ENCODE data around the gene ELF1. TPM values are rescaled to one million over a fixed set of nuclear protein-coding genes. Genes with fewer than 3 reads are reported as not detected.
"Not testable (repeated sequence)": the region's sequence is repeated elsewhere in the genome, so short reads cannot be mapped to it uniquely, and the experiment has no call there.

Gene ELF1
- total and polyA plus RNA-seq, 2 experiments from 2014 or later: 39.4 to 91.1 TPM

- H3K9me2 ChIP-seq (replicated peaks; ENCODE audit: insufficient read depth): no peaks in the 10 kb centered on the region
- H3K4me1 ChIP-seq (ENCODE audit: insufficient read depth): peaks cover 30% of the 10 kb centered on the region
- H3K27ac ChIP-seq: no peak overlapping the region
- no peak overlapping the region for H3K4me2 ChIP-seq
- no peak for DNase-seq (ENCODE audit: low spot score)
- no peaks in the 10 kb centered on the region for H3K36me3 ChIP-seq (replicated peaks; ENCODE audit: insufficient read depth, low read depth)
- no peaks in the 10 kb centered on the region for H3K27me3 ChIP-seq
- H2AFZ ChIP-seq: no peak overlapping the region
- no peak for TF ChIP-seq CTCF (IDR thresholded peaks at IDR 0.05; ENCODE audit: poor library complexity)
- TF ChIP-seq EZH2phosphoT487 (IDR thresholded peaks at IDR 0.05; ENCODE audit: low read depth, severe bottlenecking, unreplicated experiment): no peak
- H3K4me3 ChIP-seq: no peak overlapping the region
- peaks cover 100% of the 10 kb centered on the region for H3K79me2 ChIP-seq
- H4K20me1 ChIP-seq (ENCODE audit: insufficient read depth, poor library complexity, severe bottlenecking): peaks cover 32% of the 10 kb centered on the region
- H3K9me3 ChIP-seq (ENCODE audit: low read depth): no peaks in the 10 kb centered on the region
These were observed 38.7 kb downstream of the ELF1 start for GRCh38 chr13:40980461-40980860.

GRCh38 chr13:40979232-40979631 is 39.9 kb downstream of the ELF1 start:
- Histone ChIP-seq H2AFZ (no peak overlapping the region), H3K9me3 (ENCODE audit: low read depth) (no peaks in the 10 kb centered on the region), H3K9me2 (replicated peaks; ENCODE audit: insufficient read depth) (no peaks in the 10 kb centered on the region), H4K20me1 (ENCODE audit: insufficient read depth, poor library complexity, severe bottlenecking) (peaks cover 28% of the 10 kb centered on the region), H3K4me1 (ENCODE audit: insufficient read depth) (peaks cover 28% of the 10 kb centered on the region), H3K79me2 (peaks cover 94% of the 10 kb centered on the region), H3K36me3 (replicated peaks; ENCODE audit: insufficient read depth, low read depth) (no peaks in the 10 kb centered on the region), H3K4me2 (no peak overlapping the region), H3K27me3 (no peaks in the 10 kb centered on the region), H3K4me3 (no peak overlapping the region), H3K27ac (no peak overlapping the region)
- DNase-seq (ENCODE audit: low spot score): no peak
- TF ChIP-seq EZH2 (IDR thresholded peaks at IDR 0.05; ENCODE audit: borderline replicate concordance): no peak
- TF ChIP-seq CTCF (IDR thresholded peaks at IDR 0.05; ENCODE audit: poor library complexity): no peak
- TF ChIP-seq EZH2phosphoT487 (IDR thresholded peaks at IDR 0.05; ENCODE audit: low read depth, severe bottlenecking, unreplicated experiment): no peak
- WGBS (ENCODE audit: low lambda C conversion rate, missing lambda C conversion rate): 94% methylated on average over 3 of the region's 3 CpGs

- H3K36me3 ChIP-seq (replicated peaks; ENCODE audit: insufficient read depth, low read depth); H3K27ac ChIP-seq; H3K9me2 ChIP-seq (replicated peaks; ENCODE audit: insufficient read depth); DNase-seq (ENCODE audit: low spot score); H3K4me2 ChIP-seq; H3K27me3 ChIP-seq; H3K4me3 ChIP-seq; H2AFZ ChIP-seq; H3K9me3 ChIP-seq (ENCODE audit: low read depth): not testable (repeated sequence)
- Histone ChIP-seq H3K79me2 (peaks cover 94% of the 10 kb centered on the region), H3K4me1 (ENCODE audit: insufficient read depth) (peaks cover 32% of the 10 kb centered on the region), H4K20me1 (ENCODE audit: insufficient read depth, poor library complexity, severe bottlenecking) (peaks cover 36% of the 10 kb centered on the region)
- 100% methylated on average over 6 of the region's 6 CpGs for WGBS (ENCODE audit: low lambda C conversion rate, missing lambda C conversion rate)
These were observed 41.0 kb downstream of the ELF1 start for GRCh38 chr13:40978109-40978508.

- no peak for DNase-seq (ENCODE audit: low spot score)
- Histone ChIP-seq H3K36me3 (replicated peaks; ENCODE audit: insufficient read depth, low read depth) (no peaks in the 10 kb centered on the region), H3K27ac (peak overlapping the region; percentile 89), H3K4me2 (peak overlapping the region; percentile 52), H3K27me3 (no peaks in the 10 kb centered on the region), H3K4me3 (no peak overlapping the region), H3K4me1 (ENCODE audit: insufficient read depth) (peaks cover 45% of the 10 kb centered on the region), H3K9me3 (ENCODE audit: low read depth) (no peaks in the 10 kb centered on the region), H2AFZ (no peak overlapping the region), H3K79me2 (peaks cover 94% of the 10 kb centered on the region), H3K9me2 (replicated peaks; ENCODE audit: insufficient read depth) (no peaks in the 10 kb centered on the region), H4K20me1 (ENCODE audit: insufficient read depth, poor library complexity, severe bottlenecking) (peaks cover 62% of the 10 kb centered on the region)
- TF ChIP-seq EZH2phosphoT487 (IDR thresholded peaks at IDR 0.05; ENCODE audit: low read depth, severe bottlenecking, unreplicated experiment) (no peak), CTCF (IDR thresholded peaks at IDR 0.05; ENCODE audit: poor library complexity) (no peak), EZH2 (IDR thresholded peaks at IDR 0.05; ENCODE audit: borderline replicate concordance) (no peak)
These were observed 43.7 kb downstream of the ELF1 start for GRCh38 chr13:40975441-40975840.
